Stimulated activated naive CD4-positive, alpha-beta T cell treated with Interleukin-2 at 50 U/mL for 16 hours (primary cell): ENCODE measurements around the gene SLC15A4.
A peak's percentile ranks its signal among the peaks of the same experiment; 100 is the strongest.
"Not testable (repeated sequence)": the region's sequence is repeated elsewhere in the genome, so short reads cannot be mapped to it uniquely, and the experiment has no call there.

Experiments used
- DNase-seq: peaks from one replicate; lab custom pipeline; 2025; lab: John Stamatoyannopoulos, UW

Gene SLC15A4

GRCh38 chr12:128823916-128824839 is at the start of gene SLC15A4:
SLC15A4 (minus strand) TSS chr12:128823958; CDS start chr12:128823943, 15 bp downstream.
- DNase-seq: peak; percentile 91

- no peak for DNase-seq
These were observed 48.5 kb upstream of the SLC15A4 start for GRCh38 chr12:128872303-128872702.

- DNase-seq: no peak
These were observed 47.7 kb upstream of the SLC15A4 start for GRCh38 chr12:128871516-128871892.

GRCh38 chr12:128867466-128867865 is 43.7 kb upstream of the SLC15A4 start:
- DNase-seq: no peak

GRCh38 chr12:128864516-128865186 is 40.9 kb upstream of the SLC15A4 start:
- no peak for DNase-seq

- no peak for DNase-seq
These were observed 40.2 kb upstream of the SLC15A4 start for GRCh38 chr12:128863957-128864356.

- no peak for DNase-seq
These were observed 37.7 kb upstream of the SLC15A4 start for GRCh38 chr12:128861226-128862016.

- no peak for DNase-seq
These were observed 35.6 kb upstream of the SLC15A4 start for GRCh38 chr12:128859311-128859710.

GRCh38 chr12:128857133-128857763 is 33.5 kb upstream of the SLC15A4 start:
- DNase-seq: no peak

GRCh38 chr12:128856791-128857078 is 33.0 kb upstream of the SLC15A4 start:
- no peak for DNase-seq

GRCh38 chr12:128856035-128856790 is 32.5 kb upstream of the SLC15A4 start:
- DNase-seq: no peak

- DNase-seq: no peak
These were observed 29.9 kb upstream of the SLC15A4 start for GRCh38 chr12:128853600-128854197.

- no peak for DNase-seq
These were observed 29.3 kb upstream of the SLC15A4 start, which contains the start of gene GLT1D1 for GRCh38 chr12:128852885-128853599. GLT1D1 (plus strand) TSS chr12:128853478; CDS start chr12:128853582, 104 bp downstream.

- no peak for DNase-seq
These were observed 28.4 kb upstream of the SLC15A4 start for GRCh38 chr12:128852026-128852698.

GRCh38 chr12:128851429-128851828 is 27.7 kb upstream of the SLC15A4 start:
- DNase-seq: not testable (repeated sequence)

GRCh38 chr12:128850400-128850799 is 26.6 kb upstream of the SLC15A4 start:
- DNase-seq: no peak

- DNase-seq: not testable (repeated sequence)
These were observed 26.0 kb upstream of the SLC15A4 start for GRCh38 chr12:128849806-128850205.

- no peak for DNase-seq
These were observed 24.6 kb upstream of the SLC15A4 start for GRCh38 chr12:128848371-128848770.

GRCh38 chr12:128846671-128847070 is 22.9 kb upstream of the SLC15A4 start:
- DNase-seq: not testable (repeated sequence)
